MM.1S (cell line): ENCODE data around the gene CTSD.

Source experiments
- DNase-seq: peaks from one replicate; pipeline ENCODE4 v3.0.0-alpha.2; 2015
- H2AFZ ChIP-seq: fragments of 300-600 bp; sonication (generic); 2 replicates; pipeline ENCODE4 v1.6.0; 2016; ENCODE audit warnings: antibody characterized with exemption, low read length
- H3F3A ChIP-seq: fragments of 300-600 bp; sonication (generic); 2 replicates; pipeline ENCODE4 v1.6.1; 2016; ENCODE audit warnings: mild to moderate bottlenecking, antibody characterized with exemption, low read length, moderate library complexity, mixed read lengths; ENCODE audit not compliant: insufficient read depth
- H3K27ac ChIP-seq: fragments of 300-600 bp; sonication (generic); 2 replicates; pipeline ENCODE4 v1.5.1; 2016; ENCODE audit warnings: mild to moderate bottlenecking, low read length
- H3K27me3 ChIP-seq: fragments of 300-600 bp; sonication (generic); replicated peaks from 2 replicates; pipeline ENCODE4 v1.6.0; 2016; ENCODE audit warnings: low read length; ENCODE audit not compliant: insufficient read depth
- H3K36me3 ChIP-seq: fragments of 300-600 bp; sonication (generic); replicated peaks from 2 replicates; pipeline ENCODE4 v1.6.1; 2016; ENCODE audit warnings: mild to moderate bottlenecking, low read length, mixed read lengths; ENCODE audit not compliant: insufficient read depth
- H3K4me1 ChIP-seq: fragments of 300-600 bp; sonication (generic); 2 replicates; pipeline ENCODE4 v1.6.1; 2016; ENCODE audit warnings: low read length, mixed read lengths
- H3K4me2 ChIP-seq: fragments of 300-600 bp; sonication (generic); 2 replicates; pipeline ENCODE4 v1.6.0; 2016; ENCODE audit warnings: low read depth, low read length
- H3K4me3 ChIP-seq: fragments of 300-600 bp; sonication (generic); 2 replicates; pipeline ENCODE4 v1.5.1; 2016; ENCODE audit warnings: low read length, mixed read lengths
- H3K79me2 ChIP-seq: fragments of 300-600 bp; sonication (generic); 2 replicates; pipeline ENCODE4 v1.6.1; 2016; ENCODE audit warnings: mixed run types, low read length, mixed read lengths
- H3K9ac ChIP-seq: fragments of 300-600 bp; sonication (generic); 2 replicates; pipeline ENCODE4 v1.6.1; 2016; ENCODE audit warnings: low read length, mixed read lengths
- H3K9me2 ChIP-seq: fragments of 300-600 bp; sonication (generic); replicated peaks from 2 replicates; pipeline ENCODE4 v1.6.1; 2016; ENCODE audit warnings: mild to moderate bottlenecking, low read length, mixed read lengths; ENCODE audit not compliant: insufficient read depth
- H3K9me3 ChIP-seq: fragments of 300-600 bp; sonication (generic); replicated peaks from 2 replicates; pipeline ENCODE4 v1.6.1; 2016; ENCODE audit warnings: mild to moderate bottlenecking, low read length, mixed read lengths; ENCODE audit not compliant: insufficient read depth
- H4K20me1 ChIP-seq: fragments of 300-600 bp; sonication (generic); 2 replicates; pipeline ENCODE4 v1.6.1; 2016; ENCODE audit warnings: mild to moderate bottlenecking, low read length, moderate library complexity, mixed read lengths; ENCODE audit not compliant: insufficient read depth
- CTCF ChIP-seq: fragments of 300-600 bp; sonication (generic); IDR thresholded peaks from 2 replicates; pipeline ENCODE4 v1.5.1; 2016; ENCODE audit warnings: antibody characterized with exemption, low read length, mixed read lengths
- EZH2 ChIP-seq: fragments of 300-600 bp; sonication (generic); optimal IDR thresholded peaks from 2 replicates; pipeline ENCODE3; 2017; ENCODE audit warnings: low read depth, mild to moderate bottlenecking, antibody characterized with exemption, low read length, mixed read lengths
- EZH2phosphoT487 ChIP-seq: fragments of 300-600 bp; sonication (generic); IDR thresholded peaks from 2 replicates; pipeline ENCODE4 v1.6.1; 2018; ENCODE audit warnings: antibody characterized with exemption, low read length

Gene CTSD

GRCh38 chr11:1766719-1767398, 3.1 kb upstream of the CTSD start:
- Histone ChIP-seq H3K36me3 (no peaks in the 10 kb centered on the region), H3K9ac (no peak overlapping the region), H3K4me2 (no peak overlapping the region), H2AFZ (no peak overlapping the region), H3K27ac (no peak overlapping the region), H3F3A (no peaks in the 10 kb centered on the region), H4K20me1 (no peaks in the 10 kb centered on the region), H3K79me2 (peaks cover 18% of the 10 kb centered on the region), H3K4me3 (no peak overlapping the region), H3K9me3 (no peaks in the 10 kb centered on the region), H3K27me3 (peaks cover 61% of the 10 kb centered on the region), H3K9me2 (no peaks in the 10 kb centered on the region), H3K4me1 (0 out of 2 replicates have a peak, but pooled peaks cover 5% of the 10 kb centered on the region)
- TF ChIP-seq EZH2 (no peak), EZH2phosphoT487 (no peak)
- no peak for DNase-seq

- no peak for TF ChIP-seq EZH2phosphoT487
- peak; percentile 18 for TF ChIP-seq CTCF
- no peak for TF ChIP-seq EZH2
- H4K20me1 ChIP-seq, result no peaks in the 10 kb centered on the region
- H3K9me2 ChIP-seq, result no peaks in the 10 kb centered on the region
- no peak overlapping the region for H2AFZ ChIP-seq
- H3K4me1 ChIP-seq, result 0 out of 2 replicates have a peak, but pooled peaks cover 5% of the 10 kb centered on the region
- H3K9me3 ChIP-seq, result no peaks in the 10 kb centered on the region
- no peak for DNase-seq
- no peaks in the 10 kb centered on the region for H3F3A ChIP-seq
- H3K4me3 ChIP-seq, result no peak overlapping the region
- no peaks in the 10 kb centered on the region for H3K36me3 ChIP-seq
- no peak overlapping the region for H3K27ac ChIP-seq
- H3K4me2 ChIP-seq, result no peak overlapping the region
- peaks cover 18% of the 10 kb centered on the region for H3K79me2 ChIP-seq
- no peak overlapping the region for H3K9ac ChIP-seq
- peaks cover 53% of the 10 kb centered on the region for H3K27me3 ChIP-seq
These were observed 2.4 kb upstream of the CTSD start for GRCh38 chr11:1765871-1766718.

GRCh38 chr11:1763336-1763795, 361 bp downstream of the CTSD start:
- Histone ChIP-seq H2AFZ (peak overlapping the region; percentile 89), H4K20me1 (no peaks in the 10 kb centered on the region), H3K36me3 (no peaks in the 10 kb centered on the region), H3K4me3 (peak overlapping the region; percentile 91), H3K9me3 (no peaks in the 10 kb centered on the region), H3K4me2 (peak overlapping the region; percentile 96), H3K9me2 (no peaks in the 10 kb centered on the region), H3K27me3 (peaks cover 28% of the 10 kb centered on the region), H3F3A (no peaks in the 10 kb centered on the region), H3K9ac (peak overlapping the region; percentile 89), H3K4me1 (0 out of 2 replicates have a peak, but pooled peaks cover 5% of the 10 kb centered on the region), H3K27ac (no peak overlapping the region; the same call in 1 of the 2 replicates), H3K79me2 (peaks cover 18% of the 10 kb centered on the region)
- DNase-seq, result peak; percentile 8
- no peak for TF ChIP-seq CTCF
- no peak for TF ChIP-seq EZH2phosphoT487
- TF ChIP-seq EZH2, result no peak
